ENCODE measurements around the gene EEPD1.
A peak's percentile ranks its signal among the peaks of the same experiment; 100 is the strongest.

Gene EEPD1

GRCh38 chr7:36289833-36290661 lies 137.0 kb downstream of the EEPD1 start:
- H3K9ac ChIP-seq (ENCODE audit: low read length in 5 of 5), result no peak overlapping the region
- peaks cover 4 to 54% (median 46%) of the 10 kb centered on the region in 5 donors for H3K36me3 ChIP-seq (ENCODE audit: control insufficient read depth in 5 of 5, insufficient read depth in 5 of 5, low read length in 5 of 5)
- H3K4me3 ChIP-seq (ENCODE audit: low read depth in 1 of 5, low read length in 5 of 5), result no peak overlapping the region
- H3K9me3 ChIP-seq (ENCODE audit: control insufficient read depth in 5 of 5, low read length in 5 of 5), result no peaks in the 10 kb centered on the region
- H3K27me3 ChIP-seq (ENCODE audit: control insufficient read depth in 5 of 5, insufficient read depth in 4 of 5, low read length in 5 of 5), result no peaks in the 10 kb centered on the region
- H3K27ac ChIP-seq (ENCODE audit: low read depth, low read length), result peak overlapping the region; percentile 97
- peaks cover 15 to 62% (median 52%) of the 10 kb centered on the region in 5 donors for H3K4me1 ChIP-seq (ENCODE audit: control insufficient read depth in 5 of 5, insufficient read depth in 5 of 5, low read length in 5 of 5)

GRCh38 chr7:36291387-36292316 lies 138.6 kb downstream of the EEPD1 start:
- H3K4me1 ChIP-seq (ENCODE audit: control insufficient read depth in 5 of 5, insufficient read depth in 5 of 5, low read length in 5 of 5), result peaks cover 7 to 47% (median 36%) of the 10 kb centered on the region in 5 donors
- no peaks in the 10 kb centered on the region for H3K27me3 ChIP-seq (ENCODE audit: control insufficient read depth in 5 of 5, insufficient read depth in 4 of 5, low read length in 5 of 5)
- peak overlapping the region; percentile 97 for H3K27ac ChIP-seq (ENCODE audit: low read depth, low read length)
- peak overlapping the region; percentile 19 to 61 (median 41) for H3K4me3 ChIP-seq (ENCODE audit: low read depth in 1 of 5, low read length in 5 of 5)
- H3K36me3 ChIP-seq (ENCODE audit: control insufficient read depth in 5 of 5, insufficient read depth in 5 of 5, low read length in 5 of 5), result peaks cover 4 to 52% (median 42%) of the 10 kb centered on the region in 5 donors
- peak overlapping the region; percentile 16 to 80 (median 60) for H3K9ac ChIP-seq (ENCODE audit: low read length in 5 of 5)
- H3K9me3 ChIP-seq (ENCODE audit: control insufficient read depth in 5 of 5, low read length in 5 of 5), result no peaks in the 10 kb centered on the region

GRCh38 chr7:36295090-36295489 lies 142.0 kb downstream of the EEPD1 start:
- Histone ChIP-seq H3K4me3 (ENCODE audit: low read depth in 1 of 5, low read length in 5 of 5) (no peak overlapping the region), H3K36me3 (ENCODE audit: control insufficient read depth in 5 of 5, insufficient read depth in 5 of 5, low read length in 5 of 5) (peaks cover 2 to 58% (median 44%) of the 10 kb centered on the region in 5 donors), H3K27ac (ENCODE audit: low read depth, low read length) (no peak overlapping the region), H3K9me3 (ENCODE audit: control insufficient read depth in 5 of 5, low read length in 5 of 5) (no peaks in the 10 kb centered on the region), H3K4me1 (ENCODE audit: control insufficient read depth in 5 of 5, insufficient read depth in 5 of 5, low read length in 5 of 5) (peaks cover 5 to 52% (median 34%) of the 10 kb centered on the region in 5 donors), H3K27me3 (ENCODE audit: control insufficient read depth in 5 of 5, insufficient read depth in 4 of 5, low read length in 5 of 5) (no peaks in the 10 kb centered on the region), H3K9ac (ENCODE audit: low read length in 5 of 5) (no peak overlapping the region)

- Histone ChIP-seq H3K4me1 (ENCODE audit: control insufficient read depth in 5 of 5, insufficient read depth in 5 of 5, low read length in 5 of 5) (peaks cover 11 to 52% (median 39%) of the 10 kb centered on the region in 5 donors), H3K9me3 (ENCODE audit: control insufficient read depth in 5 of 5, low read length in 5 of 5) (no peaks in the 10 kb centered on the region), H3K9ac (ENCODE audit: low read length in 5 of 5) (no peak overlapping the region), H3K36me3 (ENCODE audit: control insufficient read depth in 5 of 5, insufficient read depth in 5 of 5, low read length in 5 of 5) (peaks cover 2 to 53% (median 32%) of the 10 kb centered on the region in 5 donors), H3K27ac (ENCODE audit: low read depth, low read length) (no peak overlapping the region), H3K4me3 (ENCODE audit: low read depth in 1 of 5, low read length in 5 of 5) (no peak overlapping the region), H3K27me3 (ENCODE audit: control insufficient read depth in 5 of 5, insufficient read depth in 4 of 5, low read length in 5 of 5) (no peaks in the 10 kb centered on the region)
These were observed 143.2 kb downstream of the EEPD1 start for GRCh38 chr7:36296284-36296683.

- Histone ChIP-seq H3K9ac (ENCODE audit: low read length in 5 of 5) (no peak overlapping the region), H3K27me3 (ENCODE audit: control insufficient read depth in 5 of 5, insufficient read depth in 4 of 5, low read length in 5 of 5) (no peaks in the 10 kb centered on the region), H3K27ac (ENCODE audit: low read depth, low read length) (peak overlapping the region; percentile 30)
These were observed 144.4 kb downstream of the EEPD1 start for GRCh38 chr7:36297364-36298009.

GRCh38 chr7:36298106-36298505 lies 145.1 kb downstream of the EEPD1 start:
- H3K9me3 ChIP-seq (ENCODE audit: control insufficient read depth in 5 of 5, low read length in 5 of 5), result no peaks in the 10 kb centered on the region
- peaks cover 15 to 56% (median 42%) of the 10 kb centered on the region in 5 donors for H3K4me1 ChIP-seq (ENCODE audit: control insufficient read depth in 5 of 5, insufficient read depth in 5 of 5, low read length in 5 of 5)
- H3K27ac ChIP-seq (ENCODE audit: low read depth, low read length), result peak overlapping the region; percentile 30
- H3K36me3 ChIP-seq (ENCODE audit: control insufficient read depth in 5 of 5, insufficient read depth in 5 of 5, low read length in 5 of 5), result peaks cover 2 to 52% (median 31%) of the 10 kb centered on the region in 5 donors
- H3K27me3 ChIP-seq (ENCODE audit: control insufficient read depth in 5 of 5, insufficient read depth in 4 of 5, low read length in 5 of 5), result no peaks in the 10 kb centered on the region
- no peak overlapping the region for H3K9ac ChIP-seq (ENCODE audit: low read length in 5 of 5)
- no peak overlapping the region for H3K4me3 ChIP-seq (ENCODE audit: low read depth in 1 of 5, low read length in 5 of 5)

More at GRCh38 chr7:36297364-36298009, 144.4 kb downstream of the EEPD1 start:
- Histone ChIP-seq H3K9me3 (ENCODE audit: control insufficient read depth in 5 of 5, low read length in 5 of 5) (no peaks in the 10 kb centered on the region), H3K36me3 (ENCODE audit: control insufficient read depth in 5 of 5, insufficient read depth in 5 of 5, low read length in 5 of 5) (peaks cover 2 to 52% (median 31%) of the 10 kb centered on the region in 5 donors), H3K4me3 (ENCODE audit: low read depth in 1 of 5, low read length in 5 of 5) (no peak overlapping the region), H3K4me1 (ENCODE audit: control insufficient read depth in 5 of 5, insufficient read depth in 5 of 5, low read length in 5 of 5) (peaks cover 11 to 53% (median 38%) of the 10 kb centered on the region in 5 donors)

- peaks cover 2 to 49% (median 31%) of the 10 kb centered on the region in 5 donors for H3K36me3 ChIP-seq (ENCODE audit: control insufficient read depth in 5 of 5, insufficient read depth in 5 of 5, low read length in 5 of 5)
- H3K27me3 ChIP-seq (ENCODE audit: control insufficient read depth in 5 of 5, insufficient read depth in 4 of 5, low read length in 5 of 5), result no peaks in the 10 kb centered on the region
- no peak overlapping the region for H3K9ac ChIP-seq (ENCODE audit: low read length in 5 of 5)
- H3K4me1 ChIP-seq (ENCODE audit: control insufficient read depth in 5 of 5, insufficient read depth in 5 of 5, low read length in 5 of 5), result peaks cover 22 to 65% (median 54%) of the 10 kb centered on the region in 5 donors
- no peak overlapping the region for H3K4me3 ChIP-seq (ENCODE audit: low read depth in 1 of 5, low read length in 5 of 5)
- no peak overlapping the region for H3K27ac ChIP-seq (ENCODE audit: low read depth, low read length)
- H3K9me3 ChIP-seq (ENCODE audit: control insufficient read depth in 5 of 5, low read length in 5 of 5), result no peaks in the 10 kb centered on the region
These were observed 146.2 kb downstream of the EEPD1 start for GRCh38 chr7:36299223-36299774.

GRCh38 chr7:36299823-36300341 lies 146.8 kb downstream of the EEPD1 start:
- Histone ChIP-seq H3K4me1 (ENCODE audit: control insufficient read depth in 5 of 5, insufficient read depth in 5 of 5, low read length in 5 of 5) (peaks cover 22 to 70% (median 59%) of the 10 kb centered on the region in 5 donors), H3K36me3 (ENCODE audit: control insufficient read depth in 5 of 5, insufficient read depth in 5 of 5, low read length in 5 of 5) (peaks cover 2 to 48% (median 31%) of the 10 kb centered on the region in 5 donors), H3K27ac (ENCODE audit: low read depth, low read length) (peak overlapping the region; percentile 84), H3K9ac (ENCODE audit: low read length in 5 of 5) (no peak overlapping the region), H3K27me3 (ENCODE audit: control insufficient read depth in 5 of 5, insufficient read depth in 4 of 5, low read length in 5 of 5) (no peaks in the 10 kb centered on the region), H3K9me3 (ENCODE audit: control insufficient read depth in 5 of 5, low read length in 5 of 5) (no peaks in the 10 kb centered on the region), H3K4me3 (ENCODE audit: low read depth in 1 of 5, low read length in 5 of 5) (no peak overlapping the region)

- Histone ChIP-seq H3K27ac (ENCODE audit: low read depth, low read length) (peak overlapping the region; percentile 84), H3K4me3 (ENCODE audit: low read depth in 1 of 5, low read length in 5 of 5) (no peak overlapping the region), H3K4me1 (ENCODE audit: control insufficient read depth in 5 of 5, insufficient read depth in 5 of 5, low read length in 5 of 5) (peaks cover 27 to 70% (median 59%) of the 10 kb centered on the region in 5 donors), H3K9ac (ENCODE audit: low read length in 5 of 5) (peak overlapping the region in 1 of 5 donors; percentile 23), H3K36me3 (ENCODE audit: control insufficient read depth in 5 of 5, insufficient read depth in 5 of 5, low read length in 5 of 5) (peaks cover 2 to 43% (median 31%) of the 10 kb centered on the region in 5 donors), H3K9me3 (ENCODE audit: control insufficient read depth in 5 of 5, low read length in 5 of 5) (no peaks in the 10 kb centered on the region), H3K27me3 (ENCODE audit: control insufficient read depth in 5 of 5, insufficient read depth in 4 of 5, low read length in 5 of 5) (peaks cover 0 to 2% (median 0%) of the 10 kb centered on the region in 5 donors)
These were observed 147.8 kb downstream of the EEPD1 start for GRCh38 chr7:36300696-36301350.
